Esophagus squamous epithelium (tissue), 5 donors: ENCODE results near the gene DBET. TPM values are rescaled to one million over a fixed set of nuclear protein-coding genes. Genes with fewer than 3 reads are reported as not detected.
"Not testable (repeated sequence)": the region's sequence is repeated elsewhere in the genome, so short reads cannot be mapped to it uniquely, and the experiment has no call there.

Source experiments
- DNase-seq: peaks from one replicate; lab custom pipeline; 2025; lab: John Stamatoyannopoulos, UW
- H3K27ac ChIP-seq, 4 donors: fragments of 200-600 bp; sonication (generic); one replicate each; pipeline ENCODE4 v1.5.1; 2016 to 2019; ENCODE audit warnings: mild to moderate bottlenecking in 1 of 4
- H3K27me3 ChIP-seq, 4 donors: fragments of 200-600 bp; sonication (generic); 1 replicate in 3 of 4; 2 replicates in 1 of 4; pipeline versions ENCODE4 v1.5.1 to v1.6.0; 2017 to 2021; ENCODE audit warnings: antibody characterized with exemption in 1 of 4
- H3K36me3 ChIP-seq, 3 donors: fragments of 200-600 bp; sonication (generic); one replicate each; pipeline ENCODE4 v1.5.1; 2016 to 2019
- H3K4me1 ChIP-seq, 3 donors: fragments of 200-600 bp; sonication (generic); one replicate each; pipeline ENCODE4 v1.5.1; 2017 to 2019
- H3K4me3 ChIP-seq, 4 donors: fragments of 200-600 bp; sonication (generic); 1 replicate in 3 of 4; 2 replicates in 1 of 4; pipeline ENCODE4 v1.5.1; 2016 to 2019; ENCODE audit warnings: mild to moderate bottlenecking in 2 of 4, moderate library complexity in 1 of 4
- H3K9me3 ChIP-seq, 3 donors: fragments of 200-600 bp; sonication (generic); one replicate each; pipeline ENCODE4 v1.5.1; 2016 to 2019
- WGBS, 2 donors: methylation state at CpG; one replicate each; pipeline ENCODE4 v1.1.5; 2018; 5-methylcytosine and 5-hydroxymethylcytosine counted together
- intact Hi-C: fragments of 100-400 bp; cut with DNase I; formaldehyde crosslinking; loops from one replicate; pipeline ENCODE4 v1.15.0; 2022
- total RNA-seq, 4 donors: library from RNA; depleted of rRNA; stranded (reverse); fragments of >200 nt; gene quantifications; one replicate each; pipeline ENCODE4 v1.1.0, GENCODE V29; 2016
- donor health status: DM: yes; HTN: yes; CAD: no.

Gene DBET
- total RNA-seq, 4 donors from 2014 or later, result not detected

- intact Hi-C loops, H3K36me3 ChIP-seq, H3K27ac ChIP-seq, DNase-seq, H3K9me3 ChIP-seq, H3K4me3 ChIP-seq, H3K4me1 ChIP-seq: not testable (repeated sequence)
- H3K27me3 ChIP-seq, result peaks cover 0 to 10% (median 0%) of the 10 kb centered on the region in 4 donors
- WGBS, 2 donors, result 20 to 21% methylated on average over 3 of the region's 3 CpGs
Observed at GRCh38 chr4:190064805-190065204, 503 bp downstream of the DBET start.

- H3K36me3 ChIP-seq, H3K4me1 ChIP-seq, DNase-seq, H3K27ac ChIP-seq, H3K9me3 ChIP-seq, intact Hi-C loops, H3K4me3 ChIP-seq: not testable (repeated sequence)
- 43 to 89% methylated on average over 15 to 45 of the region's 45 CpGs for WGBS, 2 donors
- peaks cover 0 to 10% (median 0%) of the 10 kb centered on the region in 4 donors for H3K27me3 ChIP-seq
Observed at GRCh38 chr4:190068351-190068750, 4.0 kb downstream of the DBET start.

- H3K4me3 ChIP-seq, H3K9me3 ChIP-seq, DNase-seq, H3K36me3 ChIP-seq, intact Hi-C loops, H3K27me3 ChIP-seq, H3K4me1 ChIP-seq, H3K27ac ChIP-seq: not testable (repeated sequence)
- WGBS, 2 donors, result 50% methylated on average over 2 of the region's 27 CpGs; no CpG with 5 or more reads in 1 of the 2 donors
Observed at GRCh38 chr4:190093052-190093451, 28.8 kb downstream of the DBET start.

- WGBS, 2 donors, result no CpG with 5 or more reads among the region's 1 CpG
- H3K27ac ChIP-seq, H3K27me3 ChIP-seq, H3K9me3 ChIP-seq, H3K36me3 ChIP-seq, H3K4me1 ChIP-seq, intact Hi-C loops, H3K4me3 ChIP-seq, DNase-seq: not testable (repeated sequence)
Observed at GRCh38 chr4:190094031-190094430, 29.7 kb downstream of the DBET start.

- H3K4me1 ChIP-seq, intact Hi-C loops, H3K36me3 ChIP-seq, H3K9me3 ChIP-seq, H3K4me3 ChIP-seq, DNase-seq, H3K27ac ChIP-seq, H3K27me3 ChIP-seq: not testable (repeated sequence)
- WGBS, 2 donors, result no CpG with 5 or more reads among the region's 6 CpGs
Observed at GRCh38 chr4:190095335-190095734, 31.0 kb downstream of the DBET start.

- H3K4me3 ChIP-seq, H3K27ac ChIP-seq, H3K9me3 ChIP-seq, intact Hi-C loops, DNase-seq, H3K36me3 ChIP-seq, H3K4me1 ChIP-seq, H3K27me3 ChIP-seq: not testable (repeated sequence)
- no CpG with 5 or more reads among the region's 2 CpGs for WGBS, 2 donors
Observed at GRCh38 chr4:190099605-190100004, 35.3 kb downstream of the DBET start.

GRCh38 chr4:190101525-190101924, 37.2 kb downstream of the DBET start:
- intact Hi-C loops, H3K27ac ChIP-seq, H3K9me3 ChIP-seq, DNase-seq, H3K27me3 ChIP-seq, H3K4me3 ChIP-seq, H3K36me3 ChIP-seq, H3K4me1 ChIP-seq: not testable (repeated sequence)
- WGBS, 2 donors, result no CpG with 5 or more reads among the region's 1 CpG

- H3K9me3 ChIP-seq, H3K27me3 ChIP-seq, H3K27ac ChIP-seq, intact Hi-C loops, H3K36me3 ChIP-seq, DNase-seq, H3K4me1 ChIP-seq, H3K4me3 ChIP-seq: not testable (repeated sequence)
- 30 to 41% methylated on average over 3 of the region's 3 CpGs for WGBS, 2 donors
Observed at GRCh38 chr4:190106191-190106590, 41.9 kb downstream of the DBET start.

- H3K27me3 ChIP-seq, H3K36me3 ChIP-seq, H3K4me1 ChIP-seq, intact Hi-C loops, H3K27ac ChIP-seq, H3K9me3 ChIP-seq, H3K4me3 ChIP-seq, DNase-seq: not testable (repeated sequence)
- WGBS, 2 donors, result 42 to 45% methylated on average over 7 of the region's 7 CpGs
Observed at GRCh38 chr4:190106611-190107480, 42.5 kb downstream of the DBET start.

- peaks cover 0 to 13% (median 0%) of the 10 kb centered on the region in 4 donors for H3K27me3 ChIP-seq
- DNase-seq, H3K4me3 ChIP-seq, H3K4me1 ChIP-seq, H3K27ac ChIP-seq, H3K9me3 ChIP-seq, H3K36me3 ChIP-seq, intact Hi-C loops: not testable (repeated sequence)
- WGBS, 2 donors, result 37 to 46% methylated on average over 2 of the region's 2 CpGs
Observed at GRCh38 chr4:190107766-190108485, 43.6 kb downstream of the DBET start.

GRCh38 chr4:190108756-190109155, 44.5 kb downstream of the DBET start:
- intact Hi-C loops, H3K36me3 ChIP-seq, H3K27ac ChIP-seq, H3K4me1 ChIP-seq, H3K4me3 ChIP-seq, DNase-seq, H3K9me3 ChIP-seq: not testable (repeated sequence)
- 60 to 63% methylated on average over 6 of the region's 6 CpGs for WGBS, 2 donors
- H3K27me3 ChIP-seq, result peaks cover 0 to 13% (median 0%) of the 10 kb centered on the region in 4 donors
